Fibroblast of lung (primary cell): Measurements from ENCODE around the gene MPRIP. TPM values are rescaled to one million over a fixed set of nuclear protein-coding genes. Genes with fewer than 3 reads are reported as not detected.

Experiments
- DNase-seq, 2 donors: peaks; one replicate each; pipeline versions ENCODE4 v3.0.0 to v3.0.0-alpha.2; 2010; ENCODE audit warnings: low read depth in 2 of 2
- H2AFZ ChIP-seq: 2 replicates; pipeline ENCODE4 v1.5.1; 2012; ENCODE audit warnings: low read length, control low read depth, inconsistent platforms
- H3K27ac ChIP-seq: 2 replicates; pipeline ENCODE4 v1.5.1; 2011; ENCODE audit warnings: low read length, control low read depth; ENCODE audit not compliant: insufficient read depth
- H3K27me3 ChIP-seq: 2 replicates; pipeline ENCODE4 v1.5.1; 2011; ENCODE audit warnings: mild to moderate bottlenecking, low read length; ENCODE audit not compliant: control insufficient read depth, insufficient read depth
- H3K36me3 ChIP-seq: 2 replicates; pipeline ENCODE4 v1.5.1; 2011; ENCODE audit warnings: low read length; ENCODE audit not compliant: control insufficient read depth, insufficient read depth
- H3K4me1 ChIP-seq: 2 replicates; pipeline ENCODE4 v1.5.1; 2011; ENCODE audit warnings: low read length; ENCODE audit not compliant: control insufficient read depth, insufficient read depth; ENCODE audit errors: extremely low read depth
- H3K4me2 ChIP-seq: 2 replicates; pipeline ENCODE4 v1.5.1; 2011; ENCODE audit warnings: low read length, control low read depth; ENCODE audit not compliant: insufficient read depth; ENCODE audit errors: extremely low read depth
- H3K4me3 ChIP-seq, 4 experiments: fragments of 200-600 bp in 1 of 4; sonication (generic) in 1 of 4; replicated peaks in 1 of 4; 2 replicates each; pipeline ENCODE4 v1.5.1; 2011 to 2016; ENCODE audit warnings: low read length in 4 of 4, low read depth in 3 of 4, mild to moderate bottlenecking in 3 of 4, control low read depth in 2 of 4, inconsistent platforms in 1 of 4, mixed read lengths in 1 of 4; ENCODE audit not compliant: insufficient read depth in 1 of 4; ENCODE audit errors: control extremely low read depth in 1 of 4
- H3K79me2 ChIP-seq: 2 replicates; pipeline ENCODE4 v1.5.1; 2012; ENCODE audit warnings: mild to moderate bottlenecking, low read length, inconsistent platforms; ENCODE audit not compliant: control insufficient read depth, insufficient read depth
- H3K9ac ChIP-seq: 2 replicates; pipeline ENCODE4 v1.5.1; 2011; ENCODE audit warnings: mild to moderate bottlenecking, low read length, control low read depth; ENCODE audit not compliant: insufficient read depth
- H3K9me3 ChIP-seq: 2 replicates; pipeline ENCODE4 v1.5.1; 2012; ENCODE audit warnings: low read depth, low read length; ENCODE audit not compliant: control insufficient read depth, insufficient read depth
- H4K20me1 ChIP-seq: 2 replicates; pipeline ENCODE4 v1.5.1; 2011; ENCODE audit warnings: low read length; ENCODE audit not compliant: control insufficient read depth, insufficient read depth; ENCODE audit errors: extremely low read depth
- CTCF ChIP-seq, 2 donors: IDR thresholded peaks in 1 of 2; conservative IDR thresholded peaks in 1 of 2; 1 replicate in 1 of 2; 2 replicates in 1 of 2; pipeline ENCODE4 v1.5.1; 2011 to 2012; ENCODE audit warnings: low read length in 2 of 2, control low read depth in 1 of 2, inconsistent platforms in 1 of 2, low read depth in 1 of 2, mild to moderate bottlenecking in 1 of 2
- EZH2 ChIP-seq: IDR thresholded peaks from 2 replicates; pipeline ENCODE4 v1.5.1; 2012; ENCODE audit warnings: low read length, control low read depth, mild to moderate bottlenecking; ENCODE audit errors: missing control alignments
- polyA plus RNA-seq, 2 donors: library from polyadenylated mRNA; depleted of rRNA in 1 of 2; stranded (reverse) in 1 of 2; unstranded in 1 of 2; fragments of >200 nt; gene quantifications; 2 replicates each; pipeline ENCODE4 v1.2.1, GENCODE V29; 2011 to 2012; ENCODE audit warnings: missing spikeins in 1 of 2
- total RNA-seq: library from RNA; depleted of rRNA; stranded (reverse); fragments of >200 nt; gene quantifications from 2 replicates; pipeline ENCODE4 v1.2.1, GENCODE V29; 2014

Gene MPRIP
- total and polyA plus RNA-seq, 2 donors (not counting 1 experiment from before 2014, with no cell fraction given), result 104 to 124 TPM

GRCh38 chr17:17084317-17084835 lies 42.1 kb downstream of the MPRIP start:
- Histone ChIP-seq H4K20me1 (no peaks in the 10 kb centered on the region), H3K4me2 (no peak overlapping the region), H3K4me3 (no peak overlapping the region), H3K79me2 (peaks cover 65% of the 10 kb centered on the region), H3K4me1 (peaks cover 14% of the 10 kb centered on the region), H3K27me3 (no peaks in the 10 kb centered on the region), H3K27ac (no peak overlapping the region), H3K9me3 (no peaks in the 10 kb centered on the region), H3K36me3 (peaks cover 6% of the 10 kb centered on the region), H3K9ac (no peak overlapping the region), H2AFZ (no peak overlapping the region)
- TF ChIP-seq CTCF (conservative IDR thresholded peaks at IDR 0.05 in 1 of 2, IDR thresholded peaks at IDR 0.05 in 1 of 2; ENCODE audit: low read depth in 1 of 2, low read length in 2 of 2) (no peak), EZH2 (no peak)
- no peak for DNase-seq

- Histone ChIP-seq H3K9ac (no peak overlapping the region), H3K9me3 (no peaks in the 10 kb centered on the region), H3K4me2 (no peak overlapping the region), H3K79me2 (peaks cover 64% of the 10 kb centered on the region), H2AFZ (no peak overlapping the region), H3K4me1 (peaks cover 8% of the 10 kb centered on the region), H4K20me1 (no peaks in the 10 kb centered on the region), H3K36me3 (peaks cover 6% of the 10 kb centered on the region), H3K4me3 (no peak overlapping the region), H3K27ac (no peak overlapping the region), H3K27me3 (no peaks in the 10 kb centered on the region)
- no peak for TF ChIP-seq CTCF (conservative IDR thresholded peaks at IDR 0.05 in 1 of 2, IDR thresholded peaks at IDR 0.05 in 1 of 2; ENCODE audit: low read depth in 1 of 2, low read length in 2 of 2)
- no peak for DNase-seq
Observed at GRCh38 chr17:17084941-17085340, 42.7 kb downstream of the MPRIP start.

- no peaks in the 10 kb centered on the region for H3K9me3 ChIP-seq
- no peak for TF ChIP-seq CTCF (conservative IDR thresholded peaks at IDR 0.05 in 1 of 2, IDR thresholded peaks at IDR 0.05 in 1 of 2; ENCODE audit: low read depth in 1 of 2, low read length in 2 of 2)
- TF ChIP-seq EZH2, result no peak
- no peak overlapping the region for H3K4me2 ChIP-seq
- no peak overlapping the region for H3K4me3 ChIP-seq
- H3K9ac ChIP-seq, result no peak overlapping the region
- no peak for DNase-seq
- H3K79me2 ChIP-seq, result peaks cover 70% of the 10 kb centered on the region
- H3K4me1 ChIP-seq, result peaks cover 1% of the 10 kb centered on the region
- H3K27me3 ChIP-seq, result no peaks in the 10 kb centered on the region
- H2AFZ ChIP-seq, result no peak overlapping the region
- no peaks in the 10 kb centered on the region for H4K20me1 ChIP-seq
- peaks cover 6% of the 10 kb centered on the region for H3K36me3 ChIP-seq
- H3K27ac ChIP-seq, result no peak overlapping the region
Observed at GRCh38 chr17:17086585-17086984, 44.3 kb downstream of the MPRIP start.
